Islet of Langerhans (tissue), 1 donor: ENCODE measurements around the gene HILPDA.
"Not testable (repeated sequence)": the region's sequence is repeated elsewhere in the genome, so short reads cannot be mapped to it uniquely, and the experiment has no call there.

ENCODE experiments used
- FAIRE-seq: peaks from one replicate; lab custom pipeline; 2011; peaks lifted over from hg19 to GRCh38; lab: Jason Lieb, UNC

Gene HILPDA

GRCh38 chr7:128463933-128464332 is 8.3 kb downstream of the HILPDA start:
- FAIRE-seq = not testable (repeated sequence)

- FAIRE-seq = not testable (repeated sequence)
Observed at GRCh38 chr7:128466871-128467270, 11.2 kb downstream of the HILPDA start.

GRCh38 chr7:128476402-128477335 is 21.0 kb downstream of the HILPDA start, which contains the start of gene METTL2B:
METTL2B (plus strand) TSS chr7:128476748; CDS start chr7:128476766, 18 bp downstream.
- FAIRE-seq = not testable (repeated sequence)

- not testable (repeated sequence) for FAIRE-seq
Observed at GRCh38 chr7:128477336-128477690, 21.6 kb downstream of the HILPDA start.

GRCh38 chr7:128479082-128479481 is 23.4 kb downstream of the HILPDA start:
- not testable (repeated sequence) for FAIRE-seq

- FAIRE-seq = not testable (repeated sequence)
Observed at GRCh38 chr7:128488134-128488533, 32.5 kb downstream of the HILPDA start.

- no peak for FAIRE-seq
Observed at GRCh38 chr7:128497405-128497804, 41.7 kb downstream of the HILPDA start.

- not testable (repeated sequence) for FAIRE-seq
Observed at GRCh38 chr7:128505416-128505815, 49.7 kb downstream of the HILPDA start.

GRCh38 chr7:128506819-128507218 is 51.1 kb downstream of the HILPDA start:
- not testable (repeated sequence) for FAIRE-seq

- not testable (repeated sequence) for FAIRE-seq
Observed at GRCh38 chr7:128507321-128507993, 51.8 kb downstream of the HILPDA start.
